ENCODE measurements around the gene FGD5.

DNA sequence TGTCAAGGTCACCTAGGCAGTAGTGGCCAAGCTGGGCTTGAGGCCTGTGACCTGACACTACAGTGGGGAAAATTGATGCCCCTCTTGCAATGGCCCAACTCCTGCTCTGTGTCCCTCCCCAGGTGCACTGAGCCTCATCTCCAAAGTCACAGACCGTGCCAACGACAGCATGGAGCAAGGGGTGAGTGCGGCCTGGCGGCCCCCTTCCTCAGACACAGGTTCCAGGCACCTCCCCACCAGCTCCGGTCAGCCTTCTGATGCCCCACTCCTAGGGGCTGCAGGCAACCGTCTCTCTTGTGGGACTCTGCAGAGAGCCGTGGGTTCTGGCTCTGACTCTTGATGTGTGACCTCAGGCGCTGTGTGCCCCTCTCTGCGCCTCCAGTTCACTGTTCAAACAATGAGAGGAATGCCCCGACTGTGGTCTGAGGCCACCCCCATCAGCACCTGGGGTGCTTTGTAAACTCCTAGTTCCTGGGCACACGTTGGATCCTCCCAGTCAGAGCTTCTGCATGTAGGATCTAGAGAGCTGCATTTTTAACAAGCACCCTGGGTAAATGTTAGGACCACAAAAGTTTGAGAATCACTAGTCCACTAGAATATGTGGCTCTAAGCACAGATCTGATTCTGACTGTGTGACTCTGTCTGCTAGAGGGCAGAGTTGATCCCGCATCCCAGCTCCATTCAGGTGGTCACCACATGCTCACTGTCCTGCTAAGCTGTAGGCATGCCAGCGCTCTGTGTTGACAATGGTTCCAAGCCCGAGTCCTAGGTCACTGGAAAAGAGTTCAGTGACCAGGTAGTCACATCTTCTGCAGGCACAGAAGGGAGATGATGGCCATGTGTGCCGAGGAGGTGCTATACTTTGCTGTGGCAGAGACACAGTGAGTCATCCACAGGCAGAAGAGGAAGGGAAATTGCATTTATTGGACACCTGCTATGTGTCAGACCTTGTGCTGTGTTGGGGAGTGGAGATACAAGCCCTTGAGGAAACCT lies 82.4 kb downstream of the FGD5 start:
- TF ChIP-seq GATA2 (IDR thresholded peaks at IDR 0.05; ENCODE audit: low read depth, low read length): no peak
- no peak for TF ChIP-seq GATA3 (IDR thresholded peaks at IDR 0.05; ENCODE audit: low read depth, low read length)
